Suprapubic skin (tissue), 4 donors: ENCODE measurements around the gene MDN1. TPM values are rescaled to one million over a fixed set of nuclear protein-coding genes. Genes with fewer than 3 reads are reported as not detected.

ENCODE experiments used
- DNase-seq, 2 donors: peaks; one replicate each; pipeline ENCODE4 v3.0.0-alpha.2; 2019; ENCODE audit warnings: low spot score in 2 of 2
- H3K27ac ChIP-seq: fragments of 200-600 bp; sonication (generic); one replicate; pipeline ENCODE4 v1.5.1; 2019
- H3K27me3 ChIP-seq: fragments of 200-600 bp; sonication (generic); one replicate; pipeline ENCODE4 v1.5.1; 2019
- H3K36me3 ChIP-seq: fragments of 200-600 bp; sonication (generic); one replicate; pipeline ENCODE4 v1.5.1; 2019
- H3K4me1 ChIP-seq: fragments of 200-600 bp; sonication (generic); one replicate; pipeline ENCODE4 v1.5.1; 2019
- H3K4me3 ChIP-seq: fragments of 200-600 bp; sonication (generic); one replicate; pipeline ENCODE4 v1.5.1; 2019; ENCODE audit warnings: mild to moderate bottlenecking
- H3K9me3 ChIP-seq: fragments of 200-600 bp; sonication (generic); one replicate; pipeline ENCODE4 v1.5.1; 2019
- EP300 ChIP-seq: sonication (generic); formaldehyde crosslinking; IDR thresholded peaks from one replicate; pipeline ENCODE4 v1.6.1; 2017; ENCODE audit warnings: antibody characterized with exemption
- POLR2A ChIP-seq, 2 donors: fragments of 450-650 bp; IDR thresholded peaks; one replicate each; pipeline ENCODE4 v1.6.1; 2017; ENCODE audit warnings: antibody characterized with exemption in 2 of 2, mild to moderate bottlenecking in 2 of 2, moderate library complexity in 2 of 2
- POLR2AphosphoS5 ChIP-seq, 3 donors: sonication (generic); formaldehyde crosslinking; IDR thresholded peaks; one replicate each; pipeline ENCODE4 v1.6.1; 2017; ENCODE audit warnings: antibody characterized with exemption in 3 of 3
- WGBS: methylation state at CpG from one replicate; pipeline ENCODE4 v1.1.5; 2018; 5-methylcytosine and 5-hydroxymethylcytosine counted together
- total RNA-seq, 4 donors: library from RNA; depleted of rRNA; stranded (reverse); fragments of >200 nt; gene quantifications; one replicate each; pipeline ENCODE4 v1.1.0, GENCODE V29; 2016
- TF ChIP-seq, protein P1 (sequence below), 2 donors: fragments of 200-600 bp in 1 of 2; fragments of 450-650 bp in 1 of 2; sonication (generic) in 1 of 2; IDR thresholded peaks; one replicate each; pipeline ENCODE4 v1.5.1; 2016 to 2019; ENCODE audit warnings: antibody characterized with exemption in 2 of 2, mild to moderate bottlenecking in 1 of 2, moderate library complexity in 1 of 2

The MDN1 gene, protein sequence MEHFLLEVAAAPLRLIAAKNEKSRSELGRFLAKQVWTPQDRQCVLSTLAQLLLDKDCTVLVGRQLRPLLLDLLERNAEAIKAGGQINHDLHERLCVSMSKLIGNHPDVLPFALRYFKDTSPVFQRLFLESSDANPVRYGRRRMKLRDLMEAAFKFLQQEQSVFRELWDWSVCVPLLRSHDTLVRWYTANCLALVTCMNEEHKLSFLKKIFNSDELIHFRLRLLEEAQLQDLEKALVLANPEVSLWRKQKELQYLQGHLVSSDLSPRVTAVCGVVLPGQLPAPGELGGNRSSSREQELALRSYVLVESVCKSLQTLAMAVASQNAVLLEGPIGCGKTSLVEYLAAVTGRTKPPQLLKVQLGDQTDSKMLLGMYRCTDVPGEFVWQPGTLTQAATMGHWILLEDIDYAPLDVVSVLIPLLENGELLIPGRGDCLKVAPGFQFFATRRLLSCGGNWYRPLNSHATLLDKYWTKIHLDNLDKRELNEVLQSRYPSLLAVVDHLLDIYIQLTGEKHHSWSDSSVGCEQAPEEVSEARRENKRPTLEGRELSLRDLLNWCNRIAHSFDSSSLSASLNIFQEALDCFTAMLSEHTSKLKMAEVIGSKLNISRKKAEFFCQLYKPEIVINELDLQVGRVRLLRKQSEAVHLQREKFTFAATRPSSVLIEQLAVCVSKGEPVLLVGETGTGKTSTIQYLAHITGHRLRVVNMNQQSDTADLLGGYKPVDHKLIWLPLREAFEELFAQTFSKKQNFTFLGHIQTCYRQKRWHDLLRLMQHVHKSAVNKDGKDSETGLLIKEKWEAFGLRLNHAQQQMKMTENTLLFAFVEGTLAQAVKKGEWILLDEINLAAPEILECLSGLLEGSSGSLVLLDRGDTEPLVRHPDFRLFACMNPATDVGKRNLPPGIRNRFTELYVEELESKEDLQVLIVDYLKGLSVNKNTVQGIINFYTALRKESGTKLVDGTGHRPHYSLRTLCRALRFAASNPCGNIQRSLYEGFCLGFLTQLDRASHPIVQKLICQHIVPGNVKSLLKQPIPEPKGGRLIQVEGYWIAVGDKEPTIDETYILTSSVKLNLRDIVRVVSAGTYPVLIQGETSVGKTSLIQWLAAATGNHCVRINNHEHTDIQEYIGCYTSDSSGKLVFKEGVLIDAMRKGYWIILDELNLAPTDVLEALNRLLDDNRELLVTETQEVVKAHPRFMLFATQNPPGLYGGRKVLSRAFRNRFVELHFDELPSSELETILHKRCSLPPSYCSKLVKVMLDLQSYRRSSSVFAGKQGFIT (N-terminal part only)
- total RNA-seq = 10 to 100 TPM; 33.1 to 70.4 (median 44.5) TPM

DNA sequence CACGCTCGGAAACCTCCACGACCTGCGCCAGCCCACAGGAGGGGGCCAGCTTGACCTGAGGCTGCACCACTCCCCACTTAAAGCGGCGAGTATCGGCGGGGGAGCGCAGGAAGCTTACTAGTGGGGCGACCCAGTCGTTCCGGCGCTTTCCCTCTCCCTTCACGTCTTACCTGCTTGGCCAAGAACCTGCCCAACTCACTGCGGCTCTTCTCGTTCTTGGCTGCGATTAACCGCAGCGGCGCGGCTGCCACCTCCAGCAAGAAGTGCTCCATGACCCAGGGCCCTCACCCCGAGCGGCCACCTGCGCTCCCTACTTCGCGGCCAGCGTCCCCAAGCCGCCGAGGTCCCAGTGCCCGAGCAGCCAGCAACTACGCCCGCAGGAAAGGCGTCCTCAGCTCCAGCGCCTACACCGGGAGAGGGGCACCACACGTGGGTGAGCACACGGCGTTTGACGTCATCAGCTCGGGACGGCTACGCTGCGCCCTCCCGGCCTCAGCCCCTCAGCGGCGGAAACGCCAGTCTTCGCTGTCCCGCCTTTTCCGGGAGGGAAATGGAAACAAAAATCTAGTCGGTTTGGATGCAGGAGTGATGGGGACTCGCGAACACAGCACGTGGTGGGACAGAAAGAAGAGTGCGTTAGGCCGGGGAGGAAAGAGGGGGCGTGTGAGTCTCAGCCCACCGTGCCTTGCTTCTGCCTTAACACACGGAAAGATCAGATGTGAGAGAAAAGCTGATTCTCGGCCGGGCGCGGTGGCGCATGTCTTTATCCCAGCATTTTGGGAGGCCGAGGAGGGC is at the start of gene MDN1:
Gene MDN1 (minus strand): TSS at position 459 of the 795 bp plus-strand sequence. CDS start 187 bp downstream, at position 272.
- under 1% methylated on average over 38 of the region's 65 CpGs for WGBS
- H3K9me3 ChIP-seq = no peaks in the 10 kb centered on the region
- no peaks in the 10 kb centered on the region for H3K27me3 ChIP-seq
- DNase-seq = peak; percentile 93 to 94
- peaks cover 26% of the 10 kb centered on the region for H3K4me1 ChIP-seq
- TF ChIP-seq EP300 = no peak
- TF ChIP-seq, protein P1, sequence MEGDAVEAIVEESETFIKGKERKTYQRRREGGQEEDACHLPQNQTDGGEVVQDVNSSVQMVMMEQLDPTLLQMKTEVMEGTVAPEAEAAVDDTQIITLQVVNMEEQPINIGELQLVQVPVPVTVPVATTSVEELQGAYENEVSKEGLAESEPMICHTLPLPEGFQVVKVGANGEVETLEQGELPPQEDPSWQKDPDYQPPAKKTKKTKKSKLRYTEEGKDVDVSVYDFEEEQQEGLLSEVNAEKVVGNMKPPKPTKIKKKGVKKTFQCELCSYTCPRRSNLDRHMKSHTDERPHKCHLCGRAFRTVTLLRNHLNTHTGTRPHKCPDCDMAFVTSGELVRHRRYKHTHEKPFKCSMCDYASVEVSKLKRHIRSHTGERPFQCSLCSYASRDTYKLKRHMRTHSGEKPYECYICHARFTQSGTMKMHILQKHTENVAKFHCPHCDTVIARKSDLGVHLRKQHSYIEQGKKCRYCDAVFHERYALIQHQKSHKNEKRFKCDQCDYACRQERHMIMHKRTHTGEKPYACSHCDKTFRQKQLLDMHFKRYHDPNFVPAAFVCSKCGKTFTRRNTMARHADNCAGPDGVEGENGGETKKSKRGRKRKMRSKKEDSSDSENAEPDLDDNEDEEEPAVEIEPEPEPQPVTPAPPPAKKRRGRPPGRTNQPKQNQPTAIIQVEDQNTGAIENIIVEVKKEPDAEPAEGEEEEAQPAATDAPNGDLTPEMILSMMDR (IDR thresholded peaks at IDR 0.05) = no peak
- peak in 2 of 3 donors; percentile 58 to 70 for TF ChIP-seq POLR2AphosphoS5 (IDR thresholded peaks at IDR 0.05)
- peak in 1 of 2 donors; percentile 15 for TF ChIP-seq POLR2A (IDR thresholded peaks at IDR 0.05)
- H3K36me3 ChIP-seq = no peaks in the 10 kb centered on the region
- H3K27ac ChIP-seq = peak within 1 kb of the TSS; percentile 93
- H3K4me3 ChIP-seq = peak within 1 kb of the TSS; percentile 88

DNA sequence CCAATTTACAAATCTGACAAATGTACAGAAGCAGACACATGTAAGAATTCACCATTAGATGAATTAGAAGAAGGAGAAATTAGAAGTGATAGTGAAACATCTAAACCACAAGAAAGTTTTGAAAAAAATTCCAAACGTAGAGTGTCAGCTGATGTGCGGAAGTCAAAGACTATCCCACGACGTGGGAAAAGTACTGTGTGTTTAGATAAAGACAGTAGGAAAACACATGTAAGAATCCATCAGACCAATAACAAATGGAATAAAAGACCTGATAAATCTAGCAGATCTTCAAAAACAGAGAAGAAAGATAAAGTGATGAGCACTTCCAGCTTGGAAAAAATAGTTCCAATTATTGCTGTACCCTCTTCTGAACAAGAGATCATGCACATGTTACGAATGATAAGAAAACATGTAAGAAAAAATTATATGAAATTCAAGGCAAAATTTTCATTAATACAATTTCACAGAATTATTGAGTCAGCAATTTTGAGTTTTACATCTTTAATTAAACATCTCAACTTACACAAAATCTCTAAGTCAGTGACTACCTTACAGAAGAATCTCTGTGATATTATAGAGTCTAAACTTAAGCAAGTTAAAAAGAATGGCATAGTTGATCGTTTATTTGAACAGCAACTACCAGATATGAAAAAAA is 46.6 kb upstream of the MDN1 start:
- Histone ChIP-seq H3K4me1 (no peaks in the 10 kb centered on the region), H3K36me3 (peaks cover 65% of the 10 kb centered on the region), H3K4me3 (no peak overlapping the region), H3K27ac (no peak overlapping the region), H3K27me3 (no peaks in the 10 kb centered on the region), H3K9me3 (peaks cover 8% of the 10 kb centered on the region)
- 98% methylated on average over 6 of the region's 6 CpGs for whole genome bisulfite sequencing
- no peak for DNase-seq
- no peak for TF ChIP-seq EP300
- TF ChIP-seq, protein P1 (IDR thresholded peaks at IDR 0.05) = no peak
- no peak for TF ChIP-seq POLR2AphosphoS5 (IDR thresholded peaks at IDR 0.05)
- no peak for TF ChIP-seq POLR2A (IDR thresholded peaks at IDR 0.05)

DNA sequence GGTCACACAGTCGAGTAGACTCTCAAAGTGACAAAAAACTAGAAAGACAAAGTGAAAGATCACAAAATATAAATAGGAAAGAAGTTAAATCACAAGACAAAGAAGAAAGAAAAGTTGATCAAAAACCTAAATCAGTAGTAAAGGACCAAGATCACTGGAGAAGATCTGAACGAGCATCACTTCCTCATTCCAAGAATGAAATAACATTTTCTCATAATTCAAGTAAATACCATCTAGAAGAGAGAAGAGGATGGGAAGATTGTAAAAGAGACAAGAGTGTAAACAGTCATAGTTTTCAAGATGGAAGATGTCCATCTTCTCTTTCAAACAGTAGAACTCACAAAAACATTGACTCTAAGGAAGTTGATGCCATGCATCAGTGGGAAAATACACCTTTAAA is 43.1 kb upstream of the MDN1 start:
- WGBS = 85% methylated on average over 2 of the region's 2 CpGs
- H3K27ac ChIP-seq = no peak overlapping the region
- DNase-seq = no peak
- no peaks in the 10 kb centered on the region for H3K27me3 ChIP-seq
- TF ChIP-seq EP300 (no peak), POLR2AphosphoS5 (IDR thresholded peaks at IDR 0.05) (no peak), POLR2A (IDR thresholded peaks at IDR 0.05) (no peak)
- TF ChIP-seq, protein P1 (IDR thresholded peaks at IDR 0.05) = no peak
- H3K4me1 ChIP-seq = no peaks in the 10 kb centered on the region
- no peak overlapping the region for H3K4me3 ChIP-seq
- peaks cover 88% of the 10 kb centered on the region for H3K36me3 ChIP-seq
- peaks cover 8% of the 10 kb centered on the region for H3K9me3 ChIP-seq

DNA sequence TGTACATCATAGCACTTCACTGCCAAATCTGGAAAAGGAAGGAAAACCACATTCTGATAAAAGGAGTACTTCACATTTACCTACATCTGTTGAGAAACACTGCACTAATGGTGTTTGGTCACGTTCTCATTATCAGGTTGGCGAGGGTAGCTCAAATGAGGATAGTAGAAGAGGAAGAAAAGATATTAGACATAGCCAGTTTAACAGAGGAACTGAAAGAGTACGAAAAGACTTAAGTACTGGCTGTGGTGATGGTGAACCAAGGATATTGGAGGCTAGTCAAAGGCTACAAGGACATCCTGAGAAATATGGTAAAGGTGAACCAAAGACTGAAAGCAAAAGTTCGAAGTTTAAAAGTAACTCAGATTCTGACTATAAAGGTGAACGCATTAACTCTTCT is 42.7 kb upstream of the MDN1 start:
- H3K9me3 ChIP-seq = peaks cover 5% of the 10 kb centered on the region
- H3K27ac ChIP-seq = no peak overlapping the region
- no peak for DNase-seq
- peaks cover 92% of the 10 kb centered on the region for H3K36me3 ChIP-seq
- no peaks in the 10 kb centered on the region for H3K27me3 ChIP-seq
- WGBS = 91% methylated on average over 5 of the region's 5 CpGs
- H3K4me3 ChIP-seq = no peak overlapping the region
- TF ChIP-seq POLR2A (IDR thresholded peaks at IDR 0.05) = no peak
- no peak for TF ChIP-seq POLR2AphosphoS5 (IDR thresholded peaks at IDR 0.05)
- H3K4me1 ChIP-seq = no peaks in the 10 kb centered on the region
